HG03378 (cell line): Measurements from ENCODE around the gene ATXN10.

Experiments used
- ATAC-seq: cut with Tn5 transposase; IDR thresholded peaks from one replicate; pipeline ENCODE4 v1.9.1; 2021; ENCODE audit warnings: mild to moderate bottlenecking, moderate library complexity; ENCODE audit not compliant: unreplicated experiment

The ATXN10 gene

DNA sequence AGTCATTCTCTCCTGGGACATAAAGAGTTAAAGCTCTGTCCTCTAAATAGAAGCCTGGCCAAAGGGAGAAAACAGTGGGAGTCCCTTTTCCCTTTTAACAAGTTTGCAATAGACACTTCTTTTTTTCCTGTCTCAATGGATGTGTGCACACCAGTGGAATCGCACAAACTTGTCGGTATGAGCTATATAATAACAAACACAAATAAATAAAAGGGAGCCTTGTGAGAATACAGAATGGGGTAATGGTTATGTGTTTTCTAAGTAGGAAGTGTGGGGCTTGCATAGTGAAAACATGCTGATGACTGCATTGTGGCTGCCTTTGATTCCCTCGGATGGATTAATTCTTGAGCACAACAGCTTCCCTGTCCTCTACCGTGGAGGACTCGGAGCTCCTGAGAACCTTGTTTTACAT lies 173.4 kb downstream of the ATXN10 start:
- no peak for ATAC-seq

DNA sequence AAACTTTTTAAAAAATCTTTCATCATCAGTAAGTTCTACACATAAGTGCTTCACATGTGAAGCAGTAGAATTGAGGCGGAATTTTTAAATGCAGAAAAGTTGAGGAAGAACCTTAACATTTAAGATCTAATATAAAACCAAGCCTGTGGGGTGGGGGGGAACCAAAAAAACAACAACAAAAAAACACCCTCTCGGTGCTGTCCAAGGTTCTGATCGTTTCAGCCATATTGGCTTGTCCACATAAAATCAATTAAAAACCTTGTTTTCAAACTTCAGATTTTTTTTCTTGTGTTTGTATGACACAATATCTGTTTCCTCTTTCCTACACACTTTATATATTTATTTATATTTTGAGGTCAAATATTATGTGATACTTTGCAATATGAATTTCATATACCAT lies 175.3 kb downstream of the ATXN10 start:
- no peak for ATAC-seq

DNA sequence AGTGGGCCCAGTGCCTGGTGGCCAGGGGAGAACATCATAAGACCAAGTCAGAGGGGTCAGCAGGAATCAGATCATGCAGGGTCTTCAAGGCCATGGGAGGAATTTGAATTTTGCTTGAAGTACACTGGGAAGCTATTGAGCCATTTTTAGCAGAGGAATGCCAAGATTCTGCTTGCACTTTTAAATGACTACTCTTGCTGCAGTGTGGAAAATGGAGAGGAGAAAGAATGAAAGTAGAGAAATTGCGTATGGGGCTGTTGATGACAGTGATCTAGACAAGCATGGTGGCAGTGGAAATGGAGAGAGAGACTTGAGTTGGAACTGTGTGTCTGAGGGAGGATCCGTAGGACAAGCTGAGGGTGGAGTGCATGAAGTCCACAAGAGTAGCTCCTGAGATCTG lies 177.3 kb downstream of the ATXN10 start:
- ATAC-seq = no peak

- ATAC-seq = no peak
Observed at GRCh38 chr22:45852826-45853225, 181.2 kb downstream of the ATXN10 start.

GRCh38 chr22:45855961-45856360 lies 184.3 kb downstream of the ATXN10 start:
- no peak for ATAC-seq

DNA sequence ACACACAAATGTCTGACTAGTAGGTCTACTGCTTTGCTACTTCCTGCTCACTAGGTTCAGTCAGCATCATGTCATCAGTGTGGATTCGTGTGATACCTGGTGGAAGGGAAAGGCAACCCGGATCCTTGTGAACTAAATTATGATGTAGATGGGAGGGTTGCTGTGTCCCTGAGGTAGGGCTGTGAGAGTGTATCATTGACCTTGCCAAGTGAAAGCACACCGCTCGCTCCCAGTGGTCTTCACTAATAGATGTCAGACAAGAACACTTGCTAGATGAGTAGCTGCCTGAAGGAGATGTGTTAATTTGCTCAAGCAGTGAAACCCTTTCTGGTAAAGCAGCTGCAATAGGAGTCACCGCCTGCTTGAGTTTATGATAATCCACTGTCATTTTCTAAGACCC lies 185.9 kb downstream of the ATXN10 start:
- ATAC-seq = no peak

GRCh38 chr22:45859231-45860161 lies 187.9 kb downstream of the ATXN10 start:
- ATAC-seq = no peak

DNA sequence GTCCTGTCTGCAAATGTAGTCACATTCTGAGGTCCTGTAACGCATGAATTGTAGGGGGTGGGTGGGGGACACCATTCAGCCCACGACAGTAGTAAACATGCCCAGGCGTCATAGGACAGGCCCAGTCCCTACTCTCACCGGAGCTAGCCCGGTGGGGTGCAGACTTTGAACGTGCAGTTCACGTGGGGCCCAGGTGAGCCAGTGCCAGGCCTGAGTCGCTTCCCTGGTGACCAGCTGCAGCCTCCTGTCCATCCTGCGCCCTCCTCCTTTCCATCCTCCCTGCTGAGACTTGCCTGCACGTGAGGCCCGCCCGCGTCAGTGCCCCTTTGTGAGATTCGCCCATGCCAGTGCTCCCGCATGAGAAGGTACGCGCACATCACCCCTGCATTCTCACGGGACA lies 188.6 kb downstream of the ATXN10 start:
- no peak for ATAC-seq

DNA sequence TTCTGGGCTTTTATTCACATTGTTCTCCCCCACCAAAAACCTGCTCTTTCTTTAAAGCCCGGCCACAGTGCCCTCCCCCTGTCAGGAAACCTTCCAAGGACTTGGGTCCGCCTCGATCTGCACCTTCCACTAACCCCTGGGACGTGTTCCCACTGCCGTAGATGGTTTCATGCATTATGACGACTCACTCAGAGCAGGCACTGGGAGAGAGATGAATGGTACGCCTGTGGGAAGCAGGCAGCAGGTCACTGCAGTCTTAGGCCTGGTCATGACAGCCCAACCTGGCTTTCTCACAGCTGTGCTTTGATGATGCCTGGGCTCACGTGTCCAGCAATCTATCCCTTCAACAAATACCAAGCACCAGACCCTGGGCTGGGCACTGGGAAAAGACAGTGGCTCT lies 189.6 kb downstream of the ATXN10 start:
- ATAC-seq = no peak

- ATAC-seq = no peak
Observed at GRCh38 chr22:45863981-45864751, 192.5 kb downstream of the ATXN10 start.

GRCh38 chr22:45864959-45865476 lies 193.4 kb downstream of the ATXN10 start:
- no peak for ATAC-seq

- ATAC-seq = no peak
Observed at GRCh38 chr22:45865561-45866125, 194.0 kb downstream of the ATXN10 start.

DNA sequence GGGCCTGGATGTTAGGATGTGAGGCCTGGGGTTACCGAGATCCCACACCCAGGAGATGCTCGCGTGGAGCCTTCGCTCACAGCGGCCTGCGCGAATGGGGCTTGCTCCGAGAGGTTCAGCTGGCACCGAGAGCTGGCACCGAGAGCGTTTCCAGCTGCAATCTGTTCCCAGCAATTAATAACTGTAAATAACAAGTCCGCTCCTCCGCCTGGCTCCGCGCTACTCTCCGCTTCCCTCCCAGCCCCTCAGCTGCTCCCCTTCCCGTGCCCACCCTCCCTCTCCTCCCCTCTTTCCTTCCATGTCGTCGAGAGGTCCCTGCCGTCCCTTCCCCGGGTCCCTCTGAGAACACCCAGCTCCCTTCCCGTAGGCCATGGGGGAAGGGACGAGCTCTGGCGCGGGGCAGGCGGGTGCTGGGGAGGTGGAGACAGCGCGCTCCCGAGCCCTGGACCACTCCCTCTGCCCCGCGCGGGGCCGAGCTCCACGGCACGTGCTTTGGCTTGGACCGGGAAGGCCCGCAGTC lies 194.6 kb downstream of the ATXN10 start:
- ATAC-seq = no peak

DNA sequence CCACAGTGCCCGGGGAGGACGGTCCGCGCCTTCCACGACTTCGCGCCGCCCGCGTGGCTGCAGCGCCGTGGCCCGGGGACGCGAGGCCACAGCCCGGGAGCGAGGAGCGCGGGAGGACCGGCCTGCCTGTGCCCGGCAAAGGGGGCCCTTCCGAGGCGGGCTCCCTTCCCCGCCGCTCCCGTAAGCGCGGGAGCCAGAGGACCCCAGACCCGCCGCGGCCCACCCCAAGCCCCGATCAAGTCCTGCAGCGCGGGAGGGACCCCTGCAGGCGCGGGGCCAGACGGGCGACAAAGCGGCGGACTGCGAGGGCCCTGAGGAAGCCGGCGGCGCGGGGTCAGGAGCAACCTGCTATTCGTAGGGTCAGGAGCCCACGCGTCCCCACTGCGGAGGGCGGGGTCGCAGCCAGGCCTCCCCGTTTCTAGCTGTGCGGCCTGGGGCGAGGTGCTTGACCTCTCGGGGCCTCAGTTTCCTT lies 195.0 kb downstream of the ATXN10 start:
- no peak for ATAC-seq

- ATAC-seq = no peak
Observed at GRCh38 chr22:45867118-45867905, 195.7 kb downstream of the ATXN10 start.

GRCh38 chr22:45867906-45868555 lies 196.4 kb downstream of the ATXN10 start:
- ATAC-seq = no peak

- ATAC-seq = no peak
Observed at GRCh38 chr22:45868571-45869339, 197.1 kb downstream of the ATXN10 start.

- no peak for ATAC-seq
Observed at GRCh38 chr22:45869340-45869847, 197.8 kb downstream of the ATXN10 start.

DNA sequence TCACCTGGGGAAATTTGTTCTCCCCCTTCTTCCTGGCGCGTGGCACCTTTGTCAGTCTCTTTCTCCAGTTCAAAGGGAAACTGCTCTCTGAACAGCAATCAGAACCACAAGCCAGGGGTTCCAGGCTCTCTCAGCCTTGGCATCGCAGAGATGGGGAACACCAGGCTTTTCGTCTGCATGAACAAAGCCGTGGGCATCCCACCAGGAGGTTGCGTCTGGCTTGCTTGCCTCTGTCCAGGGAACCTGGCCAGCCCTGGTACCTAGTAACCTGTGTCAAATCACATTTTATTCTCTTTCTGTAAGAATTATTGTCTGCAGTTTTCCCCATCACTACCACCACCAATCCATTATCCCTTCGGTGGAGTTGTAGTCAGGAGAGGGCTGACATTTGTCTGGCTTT lies 198.4 kb downstream of the ATXN10 start:
- no peak for ATAC-seq
